Activated CD4-positive, alpha-beta memory T cell treated with anti-CD3 and anti-CD28 coated beads for 36 hours (primary cell): ENCODE measurements around the gene ARHGEF12. TPM values are rescaled to one million over a fixed set of nuclear protein-coding genes. Genes with fewer than 3 reads are reported as not detected.
A peak's percentile ranks its signal among the peaks of the same experiment; 100 is the strongest.

Source experiments
- CTCF ChIA-PET: fragments of 350-600 bp; sonication (Branson Sonifier 250); formaldehyde crosslinking; loops from one replicate; lab custom pipeline; 2021; ENCODE audit warnings: antibody characterized with exemption, inconsistent platforms; lab: Charles Lee
- POLR2A ChIA-PET: fragments of 350-600 bp; sonication (Branson Sonifier 250); formaldehyde crosslinking; loops from one replicate; lab custom pipeline; 2021; ENCODE audit warnings: antibody characterized with exemption; lab: Charles Lee
- DNase-seq: peaks from one replicate; pipeline ENCODE4 v3.0.0-alpha.2; 2020
- H3K27ac Mint-ChIP-seq: one replicate; pipeline ENCODE4 v1.8.0; 2021; ENCODE audit warnings: mixed read lengths
- H3K27me3 Mint-ChIP-seq: one replicate; pipeline ENCODE4 v1.8.0; 2021; ENCODE audit warnings: mixed read lengths
- H3K36me3 Mint-ChIP-seq: one replicate; pipeline ENCODE4 v1.8.0; 2021; ENCODE audit warnings: mixed read lengths
- H3K4me1 Mint-ChIP-seq: one replicate; pipeline ENCODE4 v1.8.0; 2021; ENCODE audit warnings: low read depth, mixed read lengths
- H3K4me3 Mint-ChIP-seq: one replicate; pipeline ENCODE4 v1.8.0; 2021; ENCODE audit warnings: mild to moderate bottlenecking, mixed read lengths
- H3K9me3 Mint-ChIP-seq: one replicate; pipeline ENCODE4 v1.8.0; 2021; ENCODE audit warnings: mixed read lengths
- intact Hi-C: fragments of 100-400 bp; cut with micrococcal nuclease; formaldehyde crosslinking; loops from one replicate; pipeline ENCODE4 v1.15.1; 2023
- total RNA-seq, 2 experiments: library from RNA; stranded (reverse); gene quantifications; one replicate each; pipeline ENCODE4 v1.2.3, GENCODE V29; 2021

The ARHGEF12 gene
- total RNA-seq, 2 experiments from 2014 or later = 16.4 to 16.9 TPM

- Mint-ChIP-seq H3K27me3 (peaks cover 37% of the 10 kb centered on the region), H3K9me3 (no peaks in the 10 kb centered on the region), H3K27ac (no peak overlapping the region), H3K4me1 (peaks cover 25% of the 10 kb centered on the region), H3K4me3 (peak overlapping the region; percentile 66), H3K36me3 (peaks cover 6% of the 10 kb centered on the region)
- ChIA-PET POLR2A (no interaction called here), CTCF (interaction anchor here (0.6 to 2.9 kb wide), 26 partner anchors 9 to 617 kb away, joined by 3 to 31 read pairs (median 4); partner anchors contain the start of gene GRIK4)
- peak; percentile 55 for DNase-seq
- intact Hi-C loops = loop anchor here (10.0 kb wide), 3 partner anchors 170 to 860 kb away; no protein-coding TSS in a partner anchor
These were observed 1.2 kb upstream of the ARHGEF12 start for GRCh38 chr11:120334894-120335462.

DNA sequence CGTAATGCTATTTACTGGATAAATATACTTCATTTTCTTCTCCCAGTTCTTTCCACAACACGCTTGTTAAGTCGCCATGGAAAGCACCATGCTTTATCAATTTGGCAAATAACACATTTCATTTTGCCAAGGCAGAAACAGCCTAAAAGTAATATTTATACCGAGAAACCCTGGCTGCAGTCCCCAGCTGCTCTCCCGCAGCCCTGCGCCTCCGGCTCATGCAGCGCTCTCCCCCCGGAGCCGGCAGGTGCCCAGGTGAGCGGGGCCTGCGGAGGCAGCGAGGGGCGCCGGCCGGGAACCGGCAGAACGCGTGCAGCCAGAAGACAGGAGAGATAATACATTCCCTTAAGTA is 681 bp upstream of the ARHGEF12 start:
- intact Hi-C loops = loop anchor here (10.0 kb wide), 3 partner anchors 169 to 859 kb away; no protein-coding TSS in a partner anchor
- Mint-ChIP-seq H3K4me1 (peaks cover 29% of the 10 kb centered on the region), H3K27ac (no peak overlapping the region), H3K27me3 (peaks cover 38% of the 10 kb centered on the region), H3K4me3 (peak overlapping the region; percentile 52), H3K36me3 (peaks cover 7% of the 10 kb centered on the region), H3K9me3 (no peaks in the 10 kb centered on the region)
- CTCF ChIA-PET = interaction anchor here (0.6 to 2.9 kb wide), 26 partner anchors 9 to 617 kb away, joined by 3 to 31 read pairs (median 4); partner anchors contain the start of gene GRIK4
- POLR2A ChIA-PET = no interaction called here
- DNase-seq = no peak

- ChIA-PET CTCF (interaction anchor here (1.9 to 2.9 kb wide), 3 partner anchors 13 to 349 kb away, joined by 6 to 31 read pairs (median 9); partner anchors contain the start of gene GRIK4), POLR2A (no interaction called here)
- no peaks in the 10 kb centered on the region for H3K9me3 Mint-ChIP-seq
- H3K36me3 Mint-ChIP-seq = peaks cover 8% of the 10 kb centered on the region
- H3K4me1 Mint-ChIP-seq = peaks cover 34% of the 10 kb centered on the region
- H3K27ac Mint-ChIP-seq = no peak overlapping the region
- peaks cover 40% of the 10 kb centered on the region for H3K27me3 Mint-ChIP-seq
- peak; percentile 42 for DNase-seq
- H3K4me3 Mint-ChIP-seq = peak overlapping the region; percentile 88
- intact Hi-C loops = loop anchor here (1.0 to 10.0 kb wide), 6 partner anchors 8 to 858 kb away; no protein-coding TSS in a partner anchor
These were observed 585 bp downstream of the ARHGEF12 start for GRCh38 chr11:120336641-120337354.

DNA sequence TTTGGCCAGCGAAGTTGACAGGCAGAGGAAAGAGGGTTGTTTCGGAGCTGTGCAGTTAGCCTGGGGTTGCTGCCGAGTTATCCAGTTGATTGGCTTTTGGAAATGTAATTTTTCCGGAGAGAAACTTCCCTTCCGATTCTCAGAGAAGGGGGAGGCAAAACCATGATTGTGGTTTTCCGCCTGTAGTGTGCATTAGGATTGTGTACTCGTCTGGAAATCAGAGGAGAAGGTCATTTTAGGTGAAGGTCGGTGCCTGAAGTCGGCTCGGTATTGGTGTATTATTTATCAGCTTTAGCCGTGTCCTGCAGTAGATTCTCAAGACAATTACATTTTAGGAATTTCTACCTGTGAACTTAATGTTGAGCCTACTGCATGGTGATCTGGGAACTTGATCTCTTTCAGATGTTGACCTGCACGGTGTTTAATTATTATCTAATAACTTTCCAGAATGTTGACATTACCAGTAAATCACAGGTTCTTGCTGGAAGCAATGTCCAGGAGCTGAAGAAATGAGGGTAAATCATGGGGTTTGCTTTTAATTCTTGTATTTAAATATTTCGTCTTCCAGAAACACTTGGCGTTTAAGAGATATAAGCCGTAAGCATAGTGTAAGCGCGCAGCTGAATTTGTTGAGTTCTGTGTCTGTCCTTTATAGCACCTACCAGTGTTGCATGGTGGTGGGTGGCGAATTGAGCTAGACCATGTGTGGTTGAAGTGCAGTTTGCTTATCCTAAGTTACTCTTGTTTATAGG is 1.3 kb downstream of the ARHGEF12 start:
- Mint-ChIP-seq H3K27me3 (peaks cover 47% of the 10 kb centered on the region), H3K36me3 (peaks cover 11% of the 10 kb centered on the region), H3K4me3 (peak overlapping the region; percentile 88), H3K9me3 (no peaks in the 10 kb centered on the region), H3K4me1 (peaks cover 34% of the 10 kb centered on the region), H3K27ac (peak overlapping the region; percentile 15)
- ChIA-PET CTCF (no interaction called here), POLR2A (no interaction called here)
- DNase-seq = no peak
- intact Hi-C loops = loop anchor here (2.0 to 10.0 kb wide), 5 partner anchors 89 to 857 kb away; no protein-coding TSS in a partner anchor

- Mint-ChIP-seq H3K27ac (peak overlapping the region; percentile 15), H3K9me3 (no peaks in the 10 kb centered on the region)
These were observed 2.1 kb downstream of the ARHGEF12 start for GRCh38 chr11:120338107-120338933.

DNA sequence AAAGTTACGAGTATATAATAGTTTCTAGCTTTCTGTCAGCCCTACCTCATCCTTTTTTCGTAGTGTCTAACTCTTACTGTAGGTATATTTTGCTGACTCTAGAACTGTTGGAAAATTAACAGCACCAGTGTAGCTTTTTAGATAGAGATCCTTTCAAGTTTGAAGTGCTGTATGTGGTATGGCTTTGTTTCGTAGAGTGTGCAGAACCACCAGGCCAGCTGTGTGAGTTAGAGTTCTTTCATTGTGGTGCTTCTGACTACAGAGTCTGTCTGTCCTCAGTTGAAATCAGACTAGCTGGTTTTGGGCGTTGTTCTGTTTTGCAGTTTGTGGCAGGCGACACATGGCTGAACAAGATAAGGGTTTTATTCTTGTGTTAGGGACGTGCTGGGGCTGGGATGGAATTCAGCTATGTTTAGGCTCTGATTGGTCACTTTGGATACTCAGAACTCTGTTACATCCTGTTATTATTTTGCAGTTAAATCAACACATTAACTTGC is 3.2 kb downstream of the ARHGEF12 start:
- H3K4me1 Mint-ChIP-seq = peaks cover 40% of the 10 kb centered on the region
- intact Hi-C loops = loop anchor here (10.0 kb wide), 3 partner anchors 165 to 855 kb away; no protein-coding TSS in a partner anchor
- peaks cover 11% of the 10 kb centered on the region for H3K36me3 Mint-ChIP-seq
- ChIA-PET POLR2A (no interaction called here), CTCF (interaction anchor here (1.2 kb wide), 1 partner anchor 13 kb away, joined by 5 read pairs; no protein-coding TSS in a partner anchor)
- H3K27ac Mint-ChIP-seq = no peak overlapping the region
- H3K9me3 Mint-ChIP-seq = no peaks in the 10 kb centered on the region
- no peak for DNase-seq
- H3K4me3 Mint-ChIP-seq = no peak overlapping the region
- peaks cover 45% of the 10 kb centered on the region for H3K27me3 Mint-ChIP-seq

More at GRCh38 chr11:120338107-120338933, 2.1 kb downstream of the ARHGEF12 start:
- Mint-ChIP-seq H3K27me3 (peaks cover 48% of the 10 kb centered on the region), H3K36me3 (peaks cover 11% of the 10 kb centered on the region), H3K4me3 (peak overlapping the region; percentile 88), H3K4me1 (peaks cover 34% of the 10 kb centered on the region)
- ChIA-PET CTCF (no interaction called here), POLR2A (no interaction called here)
- intact Hi-C loops = loop anchor here (10.0 kb wide), 3 partner anchors 166 to 856 kb away; no protein-coding TSS in a partner anchor
- no peak for DNase-seq

- Mint-ChIP-seq H3K4me1 (peaks cover 46% of the 10 kb centered on the region), H3K27ac (no peak overlapping the region), H3K9me3 (no peaks in the 10 kb centered on the region), H3K27me3 (peaks cover 50% of the 10 kb centered on the region), H3K36me3 (peaks cover 11% of the 10 kb centered on the region), H3K4me3 (no peak overlapping the region)
- no peak for DNase-seq
- POLR2A ChIA-PET = no interaction called here
- intact Hi-C loops = loop anchor here (5.0 kb wide), 1 partner anchor 497 kb away; no protein-coding TSS in a partner anchor
- CTCF ChIA-PET = no interaction called here
These were observed 4.3 kb downstream of the ARHGEF12 start for GRCh38 chr11:120340529-120340928.

DNA sequence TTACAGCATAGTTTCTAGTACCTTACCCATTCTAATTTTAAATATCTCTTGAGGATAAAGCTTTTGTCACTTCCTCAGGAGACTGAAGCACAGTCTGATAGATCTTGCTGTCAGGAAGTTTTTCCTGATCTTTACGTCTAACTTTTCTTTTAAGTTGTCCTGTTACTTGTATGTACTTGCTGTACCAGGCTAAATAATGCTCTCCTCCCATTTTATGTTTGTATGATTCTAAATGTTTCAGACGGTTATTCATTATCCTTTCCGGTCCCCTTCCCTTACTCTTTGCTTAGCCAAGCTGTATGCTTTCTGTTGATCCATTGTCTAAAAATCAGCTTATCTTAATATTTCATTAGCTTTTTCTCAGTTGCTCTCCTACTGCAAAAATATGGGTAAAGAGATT is 6.0 kb downstream of the ARHGEF12 start:
- Mint-ChIP-seq H3K27ac (no peak overlapping the region), H3K9me3 (no peaks in the 10 kb centered on the region), H3K36me3 (peaks cover 6% of the 10 kb centered on the region), H3K27me3 (peaks cover 59% of the 10 kb centered on the region), H3K4me1 (peaks cover 50% of the 10 kb centered on the region), H3K4me3 (no peak overlapping the region)
- ChIA-PET CTCF (no interaction called here), POLR2A (no interaction called here)
- DNase-seq = no peak
- intact Hi-C loops = loop anchor here (5.0 kb wide), 1 partner anchor 495 kb away; no protein-coding TSS in a partner anchor

- H3K36me3 Mint-ChIP-seq = peaks cover 5% of the 10 kb centered on the region
- intact Hi-C loops = loop anchor here (5.0 kb wide), 1 partner anchor 495 kb away; no protein-coding TSS in a partner anchor
- H3K4me3 Mint-ChIP-seq = no peak overlapping the region
- ChIA-PET CTCF (no interaction called here), POLR2A (no interaction called here)
- peaks cover 47% of the 10 kb centered on the region for H3K4me1 Mint-ChIP-seq
- no peak overlapping the region for H3K27ac Mint-ChIP-seq
- H3K27me3 Mint-ChIP-seq = peaks cover 58% of the 10 kb centered on the region
- H3K9me3 Mint-ChIP-seq = no peaks in the 10 kb centered on the region
- no peak for DNase-seq
These were observed 6.5 kb downstream of the ARHGEF12 start for GRCh38 chr11:120342678-120343077.

- Mint-ChIP-seq H3K4me1 (peaks cover 41% of the 10 kb centered on the region), H3K27me3 (peaks cover 56% of the 10 kb centered on the region), H3K4me3 (no peak overlapping the region), H3K36me3 (peaks cover 5% of the 10 kb centered on the region), H3K27ac (no peak overlapping the region), H3K9me3 (no peaks in the 10 kb centered on the region)
- CTCF ChIA-PET = no interaction called here
- POLR2A ChIA-PET = no interaction called here
- intact Hi-C loops = loop anchor here (5.0 kb wide), 1 partner anchor 494 kb away; no protein-coding TSS in a partner anchor
- peak; percentile 26 for DNase-seq
These were observed 7.2 kb downstream of the ARHGEF12 start for GRCh38 chr11:120343429-120343828.
